GM21423 (cell line): Measurements from ENCODE around the gene PFDN1.

Experiments used
- ATAC-seq: cut with Tn5 transposase; IDR thresholded peaks from one replicate; pipeline ENCODE4 v1.9.1; 2021; ENCODE audit warnings: mild to moderate bottlenecking, moderate library complexity; ENCODE audit not compliant: unreplicated experiment

The PFDN1 gene

GRCh38 chr5:140261403-140262171 lies 41.3 kb downstream of the PFDN1 start:
- ATAC-seq, result no peak

- no peak for ATAC-seq
These were observed 42.7 kb downstream of the PFDN1 start for GRCh38 chr5:140260089-140260656.

DNA sequence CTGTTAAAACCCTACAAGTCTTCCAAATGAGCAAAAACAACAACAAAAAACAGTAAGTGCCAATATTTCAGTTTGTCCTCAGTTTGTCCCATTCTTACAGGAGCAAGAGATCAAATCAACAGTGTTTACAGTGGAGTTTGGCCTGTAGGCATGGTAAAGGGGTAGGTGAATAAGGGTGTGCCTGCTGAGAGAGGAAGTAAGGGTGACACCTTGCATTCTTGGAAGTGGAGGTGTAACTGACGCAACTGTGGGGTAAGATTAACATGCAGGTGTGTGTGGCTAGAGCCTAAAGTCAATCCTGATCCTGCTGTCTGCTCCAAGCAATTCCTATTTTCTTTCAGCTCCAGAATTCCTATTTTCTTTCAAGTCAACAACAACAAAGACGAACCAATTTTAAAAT lies 43.4 kb downstream of the PFDN1 start:
- ATAC-seq, result no peak

GRCh38 chr5:140258873-140259272 lies 44.0 kb downstream of the PFDN1 start:
- ATAC-seq, result no peak

- no peak for ATAC-seq
These were observed 44.9 kb downstream of the PFDN1 start for GRCh38 chr5:140258016-140258415.

DNA sequence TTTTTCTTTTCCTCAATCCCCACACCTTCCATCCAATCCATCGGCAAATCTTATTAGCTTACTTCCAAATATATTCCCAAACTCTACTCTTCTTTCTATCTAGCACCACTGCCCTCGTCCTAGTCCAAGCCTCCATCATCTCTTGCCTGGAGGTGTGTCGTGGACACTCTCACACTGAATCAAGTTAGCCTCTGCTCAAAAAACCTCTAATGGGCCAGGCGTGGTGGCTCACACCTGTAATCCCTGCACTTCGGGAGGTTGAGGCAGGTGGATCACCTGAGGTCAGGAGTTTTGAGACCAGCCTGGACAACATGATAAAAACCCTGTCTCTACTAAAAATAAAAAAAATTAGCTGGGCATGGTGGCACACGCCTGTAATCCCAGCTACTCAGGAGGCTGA lies 46.2 kb downstream of the PFDN1 start:
- no peak for ATAC-seq

DNA sequence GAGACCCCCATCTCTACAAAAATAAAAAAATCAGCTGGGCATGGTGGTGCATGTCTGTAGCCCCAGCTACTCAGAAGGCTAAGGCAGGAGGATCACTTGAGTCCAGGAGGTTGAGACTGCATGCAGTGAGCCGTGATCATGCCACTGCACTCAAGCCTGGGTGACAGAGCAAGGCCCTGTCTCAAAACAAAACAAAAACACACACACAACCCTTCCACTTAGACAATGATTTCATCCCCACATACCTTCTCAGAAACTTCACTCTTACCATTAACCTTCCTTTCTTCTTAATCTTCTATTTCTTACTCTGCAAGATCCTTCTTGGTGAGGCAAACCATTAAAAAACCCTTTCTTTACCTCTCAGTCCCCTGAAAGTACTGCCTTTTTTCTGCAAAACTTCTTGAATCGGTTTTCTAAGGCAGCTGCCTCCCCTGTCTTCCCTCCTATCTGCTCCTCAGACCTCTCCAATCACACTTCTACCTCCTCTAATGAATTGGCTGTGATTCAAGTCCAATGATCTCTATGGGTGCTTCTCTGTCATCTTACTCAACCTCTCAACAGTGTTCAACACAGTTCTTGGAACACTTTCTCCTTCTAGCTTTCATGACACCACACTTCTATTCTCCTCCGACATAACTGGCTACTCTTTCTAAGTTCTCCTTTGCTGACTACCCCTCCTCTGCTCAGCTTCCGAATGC lies 47.3 kb downstream of the PFDN1 start:
- ATAC-seq, result no peak

DNA sequence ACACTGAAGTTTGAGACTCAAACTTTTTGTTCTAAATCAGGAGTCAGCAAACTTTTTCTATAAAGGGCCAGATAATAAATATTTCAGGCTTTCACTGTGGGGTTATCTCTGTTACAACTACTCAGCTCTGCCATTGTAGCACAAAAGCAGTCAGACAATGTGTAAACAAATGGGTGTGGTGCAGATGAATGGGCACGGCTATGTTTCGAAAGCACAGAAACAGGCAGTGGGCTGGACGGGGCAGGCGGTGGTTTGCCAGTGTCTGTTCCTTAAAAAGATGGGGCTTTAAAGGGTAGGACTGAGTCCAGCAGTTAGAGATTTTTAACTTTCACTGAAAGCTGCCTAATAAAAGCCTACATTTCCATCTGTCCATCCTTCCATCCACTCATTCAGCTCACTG lies 48.9 kb downstream of the PFDN1 start:
- no peak for ATAC-seq

DNA sequence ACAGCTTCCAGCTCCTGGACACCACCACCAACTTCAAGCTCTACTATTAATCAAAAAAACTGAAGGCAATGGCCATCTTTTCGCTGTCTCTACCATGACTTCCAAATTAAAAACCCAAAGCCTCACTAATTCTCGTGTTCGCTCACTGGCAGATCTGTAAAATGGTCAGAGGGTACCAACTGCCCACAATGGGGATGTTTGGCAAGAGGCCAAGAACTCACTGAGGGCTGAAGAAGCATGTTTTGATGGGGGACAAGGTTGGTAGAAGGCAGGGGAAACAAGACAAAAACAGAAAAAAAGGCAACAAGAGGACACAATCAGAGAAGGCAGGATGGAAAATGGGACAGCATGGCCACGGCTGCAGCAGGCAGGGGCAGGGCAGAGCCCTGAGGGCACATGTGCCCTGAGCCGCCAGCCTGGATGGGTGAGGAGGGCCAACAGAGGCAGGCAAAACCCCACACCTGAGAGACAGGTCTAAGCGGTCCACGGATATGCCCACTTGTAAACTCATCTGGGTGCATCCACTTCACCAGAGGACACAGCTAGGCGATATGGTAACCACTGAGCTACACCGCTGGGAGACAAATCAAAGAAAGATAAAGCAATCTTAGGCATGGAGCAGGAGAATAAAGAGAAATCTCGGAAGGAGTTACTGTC lies 50.3 kb downstream of the PFDN1 start:
- ATAC-seq, result no peak

- peak; percentile 81 for ATAC-seq
These were observed 51.4 kb downstream of the PFDN1 start for GRCh38 chr5:140251527-140251973.

DNA sequence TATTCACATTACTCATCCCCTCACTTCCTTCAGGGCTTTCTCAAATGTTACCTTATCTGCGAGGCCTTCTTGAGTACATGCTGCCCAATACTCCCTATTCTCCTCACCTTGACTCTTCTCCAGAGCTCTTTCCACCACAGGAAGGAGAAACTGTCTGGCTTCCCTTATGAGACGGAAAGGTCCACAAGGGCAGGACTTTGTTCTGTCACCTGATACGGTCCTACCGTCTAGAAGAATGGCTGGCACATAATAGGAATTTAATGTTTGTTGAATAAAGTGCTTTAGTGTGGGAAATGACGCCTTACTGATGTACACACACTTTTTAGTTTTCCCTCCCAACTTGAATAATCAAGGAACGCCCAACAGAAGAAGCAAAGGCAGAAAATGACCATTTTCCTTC lies 52.5 kb downstream of the PFDN1 start:
- no peak for ATAC-seq

DNA sequence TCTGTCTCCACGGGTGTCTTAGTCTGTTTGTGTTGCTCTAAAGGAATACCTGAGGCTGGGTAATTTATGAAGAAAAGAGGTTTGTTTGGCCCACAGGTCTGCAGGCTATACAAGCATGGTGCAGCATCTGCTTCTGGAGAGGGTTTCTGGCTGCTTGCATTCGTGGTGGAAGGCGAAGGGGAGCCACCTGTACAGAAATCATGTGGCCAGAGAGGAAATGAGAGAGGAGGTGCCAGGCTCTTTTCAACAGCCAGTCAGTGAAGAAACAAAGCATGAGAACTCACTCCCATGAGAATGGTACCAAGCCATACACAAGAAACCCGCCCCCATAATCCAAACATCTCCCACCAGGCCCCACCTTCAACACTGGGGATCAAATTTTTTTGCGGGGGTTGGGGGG lies 53.4 kb downstream of the PFDN1 start:
- peak; percentile 34 for ATAC-seq

- ATAC-seq, result no peak
These were observed 54.5 kb downstream of the PFDN1 start for GRCh38 chr5:140248414-140248813.

GRCh38 chr5:140246378-140247122 lies 56.4 kb downstream of the PFDN1 start:
- no peak for ATAC-seq

DNA sequence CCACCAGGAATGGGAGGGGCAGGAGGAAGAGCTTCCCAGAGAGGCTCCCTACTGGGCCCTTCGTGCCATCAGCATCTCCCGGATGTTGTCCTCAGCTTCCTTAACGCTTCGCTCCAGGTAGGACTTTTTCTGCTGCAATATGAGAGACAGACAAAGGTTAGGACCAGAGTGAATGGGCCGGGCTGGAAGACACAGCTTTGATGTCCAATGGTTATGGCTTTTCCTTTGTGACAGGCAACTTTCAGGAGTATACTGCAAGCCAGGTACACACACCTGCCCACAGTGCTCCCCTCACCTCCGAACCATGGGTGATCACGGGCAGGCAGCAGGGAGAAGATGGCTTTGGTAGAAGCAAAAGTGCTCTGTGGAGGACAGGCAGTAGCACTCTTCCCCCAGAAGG lies 57.0 kb downstream of the PFDN1 start:
- ATAC-seq, result no peak

GRCh38 chr5:140245341-140245740 lies 57.6 kb downstream of the PFDN1 start:
- ATAC-seq, result no peak

DNA sequence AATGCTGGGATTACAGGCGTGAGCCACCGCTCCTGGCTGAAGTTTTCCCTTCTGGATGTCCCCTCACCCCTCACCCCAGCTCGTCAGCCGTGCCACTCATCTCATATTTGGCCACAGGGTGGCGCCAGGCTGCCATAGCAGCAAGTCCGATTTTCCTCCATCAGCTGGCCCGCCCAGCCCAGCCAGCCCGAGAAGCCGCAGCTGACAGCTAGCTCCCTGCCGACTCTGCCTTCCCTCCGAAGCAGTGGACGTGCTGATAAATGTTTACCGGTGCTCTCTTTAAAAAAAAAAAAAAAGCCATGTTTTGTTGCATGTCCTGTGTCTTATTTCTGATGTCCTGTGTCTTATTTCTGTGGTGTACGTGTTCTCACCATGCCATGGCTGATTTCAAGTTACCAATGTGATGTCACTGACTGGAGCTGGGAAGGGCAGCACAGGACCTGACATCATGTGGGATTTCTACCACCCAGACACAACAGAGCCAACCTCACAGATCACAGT lies 58.3 kb downstream of the PFDN1 start:
- peak; percentile 58 for ATAC-seq

GRCh38 chr5:140243706-140244250 lies 59.1 kb downstream of the PFDN1 start:
- ATAC-seq, result no peak

DNA sequence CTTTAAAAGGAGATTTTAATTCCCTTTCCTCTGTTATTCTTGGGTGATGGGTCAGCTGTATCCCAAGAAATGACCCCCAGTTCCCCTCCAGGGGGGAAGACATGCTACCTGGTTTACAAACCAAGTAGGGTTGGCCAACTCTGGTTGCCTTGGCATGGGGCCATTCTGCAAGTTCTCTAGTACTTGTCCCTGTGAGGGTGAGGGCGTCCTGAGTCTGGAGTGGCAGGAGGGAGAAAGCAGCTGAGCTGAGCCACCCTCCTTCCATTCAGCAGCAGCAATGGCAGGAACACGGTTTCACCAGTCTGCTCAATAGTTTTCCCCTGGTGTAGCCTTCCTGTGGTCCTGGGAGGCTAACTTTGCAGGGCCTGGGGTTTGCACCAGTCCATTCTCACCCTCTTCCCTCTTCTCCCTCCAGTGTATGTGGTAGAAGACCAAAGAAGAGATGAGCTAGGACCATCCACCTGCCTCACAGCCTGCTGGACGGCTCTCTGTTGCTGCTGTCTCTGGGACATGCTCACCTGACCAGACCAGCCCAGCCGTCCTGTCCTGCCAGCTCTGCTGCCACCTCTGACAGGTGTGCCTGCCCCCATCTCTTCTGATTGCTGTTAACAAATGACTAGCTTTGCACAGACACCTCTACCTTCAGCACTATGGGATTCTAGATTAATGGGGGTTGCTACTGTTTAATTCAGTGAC lies 59.9 kb downstream of the PFDN1 start:
- no peak for ATAC-seq

DNA sequence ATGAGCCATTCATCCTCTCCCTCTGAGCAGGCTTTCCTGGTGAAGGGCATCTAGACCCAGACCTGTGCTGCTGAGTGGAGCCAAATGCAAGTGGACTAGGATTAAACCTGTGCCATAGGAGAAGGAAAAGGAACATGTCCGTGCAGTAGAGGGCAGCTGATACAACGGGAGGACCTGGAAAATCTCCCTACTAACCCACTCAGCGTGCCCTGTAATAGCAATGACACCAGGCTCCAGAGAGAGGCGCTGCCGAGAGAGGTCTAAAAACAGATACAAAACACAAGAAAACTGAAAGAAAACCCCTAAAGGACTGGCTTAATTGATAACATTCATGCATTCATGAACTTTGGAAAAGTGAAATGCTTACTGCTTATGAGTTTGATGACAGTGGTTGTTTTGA lies 60.8 kb downstream of the PFDN1 start:
- no peak for ATAC-seq
